Measurements from ENCODE around the gene SRXN1. TPM values are rescaled to one million over a fixed set of nuclear protein-coding genes. Genes with fewer than 3 reads are reported as not detected.
"Not testable (repeated sequence)": the region's sequence is repeated elsewhere in the genome, so short reads cannot be mapped to it uniquely, and the experiment has no call there.

The SRXN1 gene
- 1 to 10 TPM; 6.7 to 6.8 TPM for total RNA-seq

DNA sequence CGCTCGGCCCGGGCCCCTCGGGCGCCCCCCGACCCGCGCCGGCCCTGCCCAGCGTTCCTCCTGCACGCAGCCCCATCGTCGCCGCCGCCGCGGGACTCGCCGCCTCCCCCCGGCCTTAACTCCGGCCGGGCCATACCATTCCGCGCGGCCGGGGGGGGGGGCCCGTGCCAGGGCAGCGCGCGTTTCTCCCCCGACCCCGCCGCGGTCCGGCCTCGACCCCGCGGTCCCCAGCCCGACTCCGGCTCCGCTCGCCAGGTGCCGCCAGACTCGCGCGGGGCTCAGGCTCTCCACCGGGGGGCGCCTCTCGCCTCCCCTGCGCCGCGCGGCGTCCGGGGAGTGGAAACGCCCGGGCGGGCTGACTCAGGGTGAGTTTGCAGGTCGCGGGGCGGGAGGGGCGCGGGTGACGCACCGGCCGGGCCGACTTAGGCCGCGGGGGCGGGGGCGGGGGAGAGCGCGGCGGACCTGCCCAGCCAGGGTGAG lies at the start of gene SRXN1:
TSS of gene SRXN1 (minus strand) at position 91 of the 480 bp plus-strand sequence. CDS start at position 76, 15 bp downstream.
- Mint-ChIP-seq H3K4me1 (ENCODE audit: low read depth) (peaks cover 8% of the 10 kb centered on the region), H3K4me3 (peak within 1 kb of the TSS; percentile 72), H3K9me3 (no peaks in the 10 kb centered on the region), H3K27ac (peak within 1 kb of the TSS; percentile 4), H3K36me3 (ENCODE audit: low read depth) (peaks cover 14% of the 10 kb centered on the region), H3K27me3 (ENCODE audit: low read depth) (peaks cover 13% of the 10 kb centered on the region)
- intact Hi-C loops (cut with micrococcal nuclease), result loop anchor here (1.0 to 5.0 kb wide), 4 partner anchors 14 to 469 kb away; partner anchors contain the start of gene CSNK2A1
- CTCF ChIA-PET, result interaction anchor here (0.6 kb wide), 1 partner anchor 513 kb away, joined by 3 read pairs; no protein-coding TSS in a partner anchor
- DNase-seq, result peak; percentile 86

DNA sequence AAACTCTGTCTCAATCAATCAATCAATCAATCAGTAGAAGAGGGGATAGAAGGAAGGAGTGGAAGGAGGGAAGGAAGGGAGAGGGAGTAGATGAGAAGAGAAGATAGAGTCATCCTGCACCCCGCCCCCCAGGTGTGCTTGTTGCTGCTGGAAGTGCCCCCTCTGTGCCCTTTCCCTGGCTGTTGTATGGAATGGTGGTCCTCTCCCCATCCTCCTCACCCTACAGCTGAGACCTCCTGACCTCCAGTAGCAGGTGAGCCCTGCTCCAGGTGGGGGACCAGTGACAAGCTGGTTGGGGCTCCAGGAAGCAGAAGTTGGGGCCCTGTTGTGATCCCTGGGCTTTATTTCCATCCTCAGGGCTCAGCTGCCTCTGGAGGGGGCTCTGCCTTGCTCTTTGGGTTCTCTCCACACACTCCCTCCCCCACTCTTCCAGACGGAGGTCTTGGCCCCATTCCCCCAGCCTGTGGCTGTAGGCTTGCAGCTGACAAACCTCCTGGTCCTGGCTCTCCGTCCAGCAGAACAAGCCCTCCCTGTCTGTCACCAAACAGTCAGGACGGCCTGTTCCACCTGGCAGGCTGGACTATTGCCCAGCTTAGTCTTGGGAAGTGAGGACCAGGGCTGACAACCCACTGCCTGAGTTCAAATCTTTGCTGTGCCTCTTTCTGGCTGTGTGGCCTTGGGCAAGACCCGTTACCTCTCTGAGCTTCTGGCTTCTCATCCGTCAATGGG lies 48.6 kb upstream of the SRXN1 start:
- H3K4me1 Mint-ChIP-seq (ENCODE audit: low read depth), result no peaks in the 10 kb centered on the region
- no peaks in the 10 kb centered on the region for H3K27me3 Mint-ChIP-seq (ENCODE audit: low read depth)
- H3K27ac Mint-ChIP-seq, result no peak overlapping the region
- H3K4me3 Mint-ChIP-seq, result no peak overlapping the region
- CTCF ChIA-PET, result interaction anchor here (0.9 kb wide), 1 partner anchor 36 kb away, joined by 3 read pairs; no protein-coding TSS in a partner anchor
- no peak for DNase-seq
- no peaks in the 10 kb centered on the region for H3K9me3 Mint-ChIP-seq
- H3K36me3 Mint-ChIP-seq (ENCODE audit: low read depth), result no peaks in the 10 kb centered on the region
- intact Hi-C loops (cut with micrococcal nuclease), result no loop called here

DNA sequence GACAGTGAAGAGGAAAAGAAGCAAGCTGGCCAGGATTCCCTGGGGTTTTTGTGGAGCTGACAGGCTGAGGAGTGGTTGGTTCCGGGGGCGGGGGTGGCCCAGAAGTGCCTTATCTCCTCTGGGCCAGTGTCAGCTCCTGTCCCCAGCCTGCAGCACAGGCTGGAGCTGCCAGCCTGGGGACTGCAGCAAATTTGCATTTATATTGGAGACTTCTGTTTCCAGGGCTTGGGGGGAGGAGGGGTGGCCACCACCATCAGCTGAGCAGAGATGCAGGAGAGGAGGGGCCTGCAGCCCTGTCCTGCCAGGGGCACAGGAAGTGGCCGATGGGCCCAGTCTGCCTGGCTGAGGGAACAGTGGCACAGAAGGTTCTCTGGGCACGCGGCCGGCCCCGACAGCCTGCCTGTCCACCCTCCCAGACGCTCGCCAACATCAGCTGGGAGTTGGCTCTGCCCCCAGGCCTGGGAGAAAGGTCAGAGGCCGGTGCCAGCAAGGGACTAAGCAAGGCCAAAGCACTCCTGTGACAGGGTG lies 46.9 kb upstream of the SRXN1 start:
- intact Hi-C loops (cut with micrococcal nuclease), result no loop called here
- Mint-ChIP-seq H3K4me3 (no peak overlapping the region), H3K27ac (no peak overlapping the region), H3K9me3 (no peaks in the 10 kb centered on the region), H3K27me3 (ENCODE audit: low read depth) (no peaks in the 10 kb centered on the region), H3K4me1 (ENCODE audit: low read depth) (no peaks in the 10 kb centered on the region), H3K36me3 (ENCODE audit: low read depth) (no peaks in the 10 kb centered on the region)
- CTCF ChIA-PET, result no interaction called here
- no peak for DNase-seq

DNA sequence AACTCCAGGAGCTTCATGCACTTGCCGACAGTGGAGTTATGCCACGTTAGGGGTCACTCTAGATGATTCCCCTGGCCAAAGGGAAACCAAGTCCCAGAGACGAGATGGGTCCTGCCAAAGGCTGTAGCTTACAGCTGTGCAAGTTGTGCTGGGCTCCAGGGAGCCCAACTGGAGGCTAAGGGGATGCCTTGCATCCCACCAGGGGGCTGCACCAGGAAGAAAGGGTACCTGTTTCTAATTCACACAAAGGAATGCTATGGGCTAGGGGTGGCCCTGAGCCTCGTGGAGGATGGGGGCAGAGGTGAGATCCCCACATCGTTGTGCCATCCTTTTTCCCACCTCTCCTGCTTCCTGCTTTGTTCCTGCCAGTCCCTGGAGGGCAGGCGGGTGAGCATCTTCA lies 46.3 kb upstream of the SRXN1 start:
- H3K27ac Mint-ChIP-seq, result no peak overlapping the region
- no peaks in the 10 kb centered on the region for H3K36me3 Mint-ChIP-seq (ENCODE audit: low read depth)
- CTCF ChIA-PET, result no interaction called here
- no peak overlapping the region for H3K4me3 Mint-ChIP-seq
- H3K4me1 Mint-ChIP-seq (ENCODE audit: low read depth), result no peaks in the 10 kb centered on the region
- DNase-seq, result no peak
- H3K27me3 Mint-ChIP-seq (ENCODE audit: low read depth), result peaks cover 1% of the 10 kb centered on the region
- H3K9me3 Mint-ChIP-seq, result no peaks in the 10 kb centered on the region
- intact Hi-C loops (cut with micrococcal nuclease), result no loop called here

DNA sequence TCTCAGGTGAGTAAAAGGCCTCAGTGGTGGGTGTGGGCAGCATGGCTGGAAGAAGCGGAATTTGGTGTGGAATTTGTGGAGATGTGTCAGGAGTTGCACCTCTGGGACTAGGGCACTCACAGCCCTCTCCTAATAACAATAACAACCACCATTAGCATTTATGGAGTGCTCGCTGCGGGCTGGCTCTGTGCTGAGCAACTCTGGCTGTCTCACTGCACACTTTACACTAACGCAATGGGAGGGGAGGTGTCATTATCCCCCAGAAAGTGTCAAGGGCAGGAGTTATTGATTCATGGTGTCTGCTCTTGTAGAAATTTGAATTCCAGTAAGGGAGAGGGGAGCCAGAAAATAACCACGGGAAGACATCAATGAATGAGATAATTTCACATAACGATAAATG lies 45.3 kb upstream of the SRXN1 start:
- intact Hi-C loops (cut with micrococcal nuclease), result no loop called here

DNA sequence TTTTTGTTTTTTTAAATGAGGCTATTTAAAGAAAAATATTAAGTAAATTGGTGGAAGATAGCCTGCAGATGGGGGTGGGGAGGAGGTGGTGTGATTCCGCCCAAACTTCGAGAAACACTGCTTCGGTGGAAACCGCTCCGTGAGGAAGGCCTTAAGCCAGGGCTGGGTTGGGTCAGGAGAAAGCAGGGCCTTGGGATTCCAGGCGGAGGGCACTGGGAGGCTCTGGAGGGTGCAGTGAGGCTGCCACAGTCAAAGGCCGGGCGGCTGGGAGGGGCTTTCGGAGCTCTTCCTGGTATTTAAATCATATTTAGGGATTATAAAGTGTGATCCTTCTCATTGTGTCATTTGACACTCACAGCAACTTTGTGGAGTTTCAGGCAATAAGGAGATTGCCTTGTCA lies 44.8 kb upstream of the SRXN1 start:
- Mint-ChIP-seq H3K27ac (no peak overlapping the region), H3K4me3 (no peak overlapping the region), H3K9me3 (no peaks in the 10 kb centered on the region), H3K27me3 (ENCODE audit: low read depth) (peaks cover 4% of the 10 kb centered on the region), H3K36me3 (ENCODE audit: low read depth) (no peaks in the 10 kb centered on the region), H3K4me1 (ENCODE audit: low read depth) (no peaks in the 10 kb centered on the region)
- DNase-seq, result no peak
- intact Hi-C loops (cut with micrococcal nuclease), result no loop called here
- CTCF ChIA-PET, result no interaction called here

More for the DNA sequence above, 45.3 kb upstream of the SRXN1 start:
- no peaks in the 10 kb centered on the region for H3K9me3 Mint-ChIP-seq
- H3K4me1 Mint-ChIP-seq (ENCODE audit: low read depth), result no peaks in the 10 kb centered on the region
- no peak overlapping the region for H3K27ac Mint-ChIP-seq
- peaks cover 4% of the 10 kb centered on the region for H3K27me3 Mint-ChIP-seq (ENCODE audit: low read depth)
- H3K4me3 Mint-ChIP-seq, result no peak overlapping the region
- DNase-seq, result no peak
- H3K36me3 Mint-ChIP-seq (ENCODE audit: low read depth), result no peaks in the 10 kb centered on the region
- CTCF ChIA-PET, result no interaction called here

DNA sequence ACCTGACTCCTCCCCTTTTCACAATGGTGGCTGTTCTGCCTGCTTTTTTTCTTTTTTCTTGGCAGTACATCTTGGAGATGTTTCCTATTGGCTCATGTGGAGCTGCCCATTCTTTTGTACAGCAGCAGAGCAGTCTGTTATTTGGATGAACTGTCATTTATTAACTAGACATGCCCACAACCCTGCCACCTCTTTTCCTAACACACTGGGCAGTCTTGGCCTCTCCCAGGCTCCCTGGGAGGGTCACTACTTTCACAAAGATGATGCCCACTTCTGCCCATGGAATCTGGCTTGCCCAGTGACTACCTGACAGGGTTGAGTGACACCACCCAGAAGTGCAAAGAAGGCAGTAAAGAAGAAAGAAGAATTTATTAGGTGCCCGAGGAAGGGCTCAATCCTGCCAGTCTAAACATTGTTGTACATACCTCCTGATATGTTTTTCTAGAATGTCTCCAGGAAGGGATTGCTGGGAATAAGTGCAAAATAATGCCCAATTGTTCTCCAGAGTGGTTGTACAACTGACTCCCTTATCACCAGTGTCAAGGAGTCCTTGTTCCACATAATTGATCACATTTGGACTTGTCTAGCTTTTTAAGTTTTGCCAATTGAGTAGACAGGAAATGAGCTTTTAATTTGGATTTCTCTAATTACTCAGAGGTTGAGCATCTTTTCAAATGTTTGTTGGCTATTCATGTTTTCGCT lies 42.3 kb upstream of the SRXN1 start:
- Mint-ChIP-seq H3K4me3 (no peak overlapping the region), H3K27ac (no peak overlapping the region), H3K9me3 (no peaks in the 10 kb centered on the region), H3K4me1 (ENCODE audit: low read depth) (no peaks in the 10 kb centered on the region), H3K27me3 (ENCODE audit: low read depth) (peaks cover 9% of the 10 kb centered on the region), H3K36me3 (ENCODE audit: low read depth) (no peaks in the 10 kb centered on the region)
- intact Hi-C loops (cut with micrococcal nuclease), result no loop called here
- CTCF ChIA-PET, result no interaction called here
- no peak for DNase-seq

DNA sequence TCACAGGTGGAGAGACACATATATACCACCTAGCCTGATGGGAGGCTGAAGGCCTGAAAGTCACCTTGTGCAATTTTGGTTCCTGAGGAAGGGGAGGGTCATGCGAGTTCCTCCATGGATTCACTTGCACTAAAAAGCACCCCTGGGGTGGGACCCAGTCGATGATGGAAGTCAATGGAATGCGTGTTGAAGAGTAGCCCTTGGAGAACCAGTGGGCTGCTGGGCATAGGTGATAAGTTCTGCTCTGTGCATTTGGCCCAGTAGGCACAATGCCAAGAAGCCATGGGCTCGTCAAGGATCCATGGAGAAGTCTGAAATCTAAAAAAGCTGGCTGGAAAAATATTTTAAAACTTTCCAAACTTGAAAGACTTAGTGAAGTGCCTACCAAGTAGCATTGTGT lies 41.5 kb upstream of the SRXN1 start:
- DNase-seq, result no peak
- Mint-ChIP-seq H3K27ac (no peak overlapping the region), H3K4me3 (no peak overlapping the region), H3K9me3 (no peaks in the 10 kb centered on the region), H3K27me3 (ENCODE audit: low read depth) (peaks cover 13% of the 10 kb centered on the region), H3K4me1 (ENCODE audit: low read depth) (no peaks in the 10 kb centered on the region), H3K36me3 (ENCODE audit: low read depth) (no peaks in the 10 kb centered on the region)
- CTCF ChIA-PET, result no interaction called here
- intact Hi-C loops (cut with micrococcal nuclease), result no loop called here

DNA sequence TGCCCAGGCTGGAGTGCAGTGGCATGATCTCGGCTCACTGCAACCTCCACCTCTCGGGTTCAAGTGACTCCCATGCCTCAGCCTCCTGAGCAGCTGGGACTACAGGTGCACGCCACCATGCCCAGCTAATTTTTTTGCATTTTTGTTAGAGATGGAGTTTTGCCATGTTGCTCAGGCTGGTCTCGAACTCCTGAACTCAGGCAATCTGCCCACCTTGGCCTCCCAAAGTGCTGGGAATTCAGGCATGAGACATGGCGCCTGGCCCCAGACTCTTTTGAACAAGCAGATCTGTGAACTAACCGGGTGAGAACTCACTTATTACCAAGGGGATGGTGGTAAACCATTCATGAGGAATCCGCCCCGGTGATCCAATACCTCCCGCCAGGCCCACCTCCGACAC lies 40.8 kb upstream of the SRXN1 start:
- H3K27me3 Mint-ChIP-seq (ENCODE audit: low read depth), result peaks cover 16% of the 10 kb centered on the region
- H3K36me3 Mint-ChIP-seq (ENCODE audit: low read depth); DNase-seq; H3K4me1 Mint-ChIP-seq (ENCODE audit: low read depth); CTCF ChIA-PET; H3K4me3 Mint-ChIP-seq; H3K9me3 Mint-ChIP-seq; H3K27ac Mint-ChIP-seq; intact Hi-C loops (cut with micrococcal nuclease): not testable (repeated sequence)

DNA sequence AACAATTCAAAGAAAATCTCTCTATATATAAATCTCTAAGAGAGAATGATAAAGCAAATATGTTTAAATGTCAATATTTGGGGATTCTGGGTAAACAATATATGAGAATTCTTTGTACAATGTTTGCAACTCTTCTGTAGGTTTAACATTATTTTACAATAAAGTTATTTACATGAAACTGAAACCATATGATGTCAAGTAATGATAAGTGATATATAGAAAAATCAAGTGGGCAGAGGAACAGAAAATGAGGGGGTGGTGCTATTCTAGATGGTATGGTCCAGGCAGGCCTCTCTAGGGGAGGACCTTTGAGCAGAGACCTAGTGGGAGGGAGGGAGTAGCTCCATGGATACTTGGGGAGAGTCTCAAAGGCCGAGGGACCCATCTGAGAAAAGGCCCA lies 39.0 kb upstream of the SRXN1 start:
- no peak for DNase-seq
- CTCF ChIA-PET, result no interaction called here
- Mint-ChIP-seq H3K9me3 (no peaks in the 10 kb centered on the region), H3K36me3 (ENCODE audit: low read depth) (no peaks in the 10 kb centered on the region), H3K4me1 (ENCODE audit: low read depth) (no peaks in the 10 kb centered on the region), H3K4me3 (no peak overlapping the region), H3K27me3 (ENCODE audit: low read depth) (peaks cover 20% of the 10 kb centered on the region), H3K27ac (no peak overlapping the region)
- intact Hi-C loops (cut with micrococcal nuclease), result no loop called here

DNA sequence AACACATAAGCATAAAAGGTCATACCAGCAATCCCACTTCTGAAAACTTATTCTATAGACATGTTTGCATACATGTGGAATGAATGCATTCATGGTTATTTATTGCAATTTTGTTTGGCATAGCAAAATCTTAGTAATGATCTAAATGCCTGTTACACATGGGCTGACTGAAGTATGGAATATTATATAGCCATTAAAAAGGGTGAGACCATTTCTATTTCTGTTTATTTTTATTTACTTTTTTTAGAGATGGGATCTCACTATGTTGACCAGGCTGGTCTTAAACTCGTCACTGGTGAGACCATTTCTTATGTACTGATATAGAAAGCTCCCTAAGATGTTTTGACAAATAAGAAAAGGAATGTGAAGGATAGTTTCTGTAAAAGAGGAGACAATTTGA lies 36.9 kb upstream of the SRXN1 start:
- Mint-ChIP-seq H3K9me3 (no peaks in the 10 kb centered on the region), H3K27me3 (ENCODE audit: low read depth) (peaks cover 20% of the 10 kb centered on the region), H3K36me3 (ENCODE audit: low read depth) (no peaks in the 10 kb centered on the region), H3K4me1 (ENCODE audit: low read depth) (no peaks in the 10 kb centered on the region), H3K4me3 (no peak overlapping the region), H3K27ac (no peak overlapping the region)
- intact Hi-C loops (cut with micrococcal nuclease), result no loop called here
- CTCF ChIA-PET, result no interaction called here
- DNase-seq, result no peak

DNA sequence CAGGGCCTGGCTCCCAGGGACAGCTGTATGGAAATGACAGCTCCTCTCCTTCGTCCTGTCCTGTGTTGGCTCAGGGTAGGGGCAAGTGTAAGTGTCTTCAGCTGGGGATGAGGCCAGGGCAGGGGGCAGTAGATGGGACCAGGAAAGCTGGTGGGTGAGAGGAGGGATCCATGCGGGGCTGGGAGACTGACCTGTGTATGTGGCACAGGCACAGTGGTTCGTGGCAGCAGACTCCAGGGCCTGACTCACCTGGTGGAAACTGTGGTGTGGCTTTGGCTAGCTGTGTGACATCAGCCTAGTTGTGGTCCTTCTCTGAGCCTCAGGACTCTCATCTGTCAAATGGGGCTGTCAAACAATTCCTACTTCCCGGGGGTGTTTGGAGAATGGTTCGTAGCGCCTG lies 36.3 kb upstream of the SRXN1 start:
- intact Hi-C loops (cut with micrococcal nuclease), result no loop called here
- Mint-ChIP-seq H3K9me3 (no peaks in the 10 kb centered on the region), H3K4me1 (ENCODE audit: low read depth) (no peaks in the 10 kb centered on the region), H3K27me3 (ENCODE audit: low read depth) (peaks cover 19% of the 10 kb centered on the region), H3K36me3 (ENCODE audit: low read depth) (no peaks in the 10 kb centered on the region), H3K27ac (no peak overlapping the region), H3K4me3 (no peak overlapping the region)
- no peak for DNase-seq
- CTCF ChIA-PET, result no interaction called here

DNA sequence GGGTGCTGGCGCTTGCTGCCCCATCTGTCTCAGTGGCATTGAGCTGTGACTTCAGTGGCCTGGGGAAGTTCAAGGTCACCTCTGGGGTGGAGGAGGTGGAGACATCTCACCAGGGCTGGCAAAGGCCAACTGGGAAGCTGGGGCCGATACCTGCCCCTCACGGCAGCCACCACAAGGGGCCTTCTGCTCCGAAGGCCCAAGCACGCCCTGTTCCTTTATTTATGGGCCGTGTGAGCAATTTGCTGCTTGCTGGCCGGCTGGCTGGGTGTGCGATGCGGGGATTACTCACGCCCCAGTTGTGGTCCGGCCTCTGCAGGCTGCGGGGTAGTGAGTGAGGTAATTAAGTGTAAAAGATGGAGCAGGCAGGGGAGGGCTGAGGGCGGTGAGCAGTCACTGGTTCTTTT lies 35.8 kb upstream of the SRXN1 start:
- Mint-ChIP-seq H3K36me3 (ENCODE audit: low read depth) (no peaks in the 10 kb centered on the region), H3K4me3 (no peak overlapping the region), H3K27me3 (ENCODE audit: low read depth) (peaks cover 16% of the 10 kb centered on the region), H3K27ac (no peak overlapping the region), H3K4me1 (ENCODE audit: low read depth) (no peaks in the 10 kb centered on the region), H3K9me3 (no peaks in the 10 kb centered on the region)
- DNase-seq, result no peak
- CTCF ChIA-PET, result no interaction called here
- intact Hi-C loops (cut with micrococcal nuclease), result no loop called here

Data from activated naive CD4-positive, alpha-beta T cell treated with anti-CD3 and anti-CD28 coated beads for 36 hours (primary cell).